Gastroesophageal sphincter (tissue), 4 donors: Measurements from ENCODE around the gene IVD. TPM values are rescaled to one million over a fixed set of nuclear protein-coding genes. Genes with fewer than 3 reads are reported as not detected.
A peak's percentile ranks its signal among the peaks of the same experiment; 100 is the strongest.

ENCODE experiments used
- ATAC-seq: fragments of 150-250 bp; one replicate; pipeline ENCODE4 v1.9.1; 2016; ENCODE audit warnings: mild to moderate bottlenecking, moderate library complexity
- H3K27ac ChIP-seq, 4 donors: fragments of 200-600 bp; sonication (generic) in 3 of 4; 1 replicate in 3 of 4; 2 replicates in 1 of 4; pipeline ENCODE4 v1.5.1; 2016 to 2019
- H3K27me3 ChIP-seq: fragments of 200-600 bp; sonication (generic); one replicate; pipeline ENCODE4 v1.5.1; 2019
- H3K36me3 ChIP-seq, 2 donors: fragments of 200-600 bp; sonication (generic); one replicate each; pipeline ENCODE4 v1.5.1; 2019; ENCODE audit warnings: control low read depth in 1 of 2
- H3K4me1 ChIP-seq, 3 donors: fragments of 200-600 bp; sonication (generic); 1 replicate in 2 of 3; 2 replicates in 1 of 3; pipeline ENCODE4 v1.5.1; 2016 to 2019; ENCODE audit warnings: control low read depth in 2 of 3
- H3K4me3 ChIP-seq, 2 donors: fragments of 200-600 bp; sonication (generic); one replicate each; pipeline ENCODE4 v1.5.1; 2019; ENCODE audit warnings: mild to moderate bottlenecking in 1 of 2, moderate library complexity in 1 of 2
- H3K9me3 ChIP-seq, 3 donors: fragments of 200-600 bp; sonication (generic); one replicate each; pipeline ENCODE4 v1.5.1; 2017 to 2019; ENCODE audit warnings: control low read depth in 2 of 3
- EP300 ChIP-seq: sonication (generic); formaldehyde crosslinking; IDR thresholded peaks from one replicate; pipeline ENCODE4 v1.6.1; 2017; ENCODE audit warnings: antibody characterized with exemption, mild to moderate bottlenecking
- POLR2A ChIP-seq, 2 donors: fragments of 450-650 bp; IDR thresholded peaks; one replicate each; pipeline ENCODE4 v1.6.1; 2017; ENCODE audit warnings: antibody characterized with exemption in 2 of 2, mild to moderate bottlenecking in 2 of 2, moderate library complexity in 1 of 2
- POLR2AphosphoS5 ChIP-seq: sonication (generic); formaldehyde crosslinking; IDR thresholded peaks from one replicate; pipeline ENCODE4 v1.6.1; 2017; ENCODE audit warnings: antibody characterized with exemption
- WGBS, 2 donors: methylation state at CpG; one replicate each; pipeline ENCODE4 v1.1.5; 2018; ENCODE audit warnings: low coverage in 1 of 2; 5-methylcytosine and 5-hydroxymethylcytosine counted together
- total RNA-seq, 4 donors: library from RNA; depleted of rRNA; stranded (reverse); fragments of >200 nt; gene quantifications; one replicate each; pipeline ENCODE4 v1.1.0, GENCODE V29; 2016
- TF ChIP-seq, protein P1 (sequence below), 4 experiments: fragments of 200-600 bp in 2 of 4; fragments of 450-650 bp in 2 of 4; sonication (generic) in 1 of 4; IDR thresholded peaks; one replicate each; pipeline ENCODE4 v1.5.1; 2017 to 2019; ENCODE audit warnings: antibody characterized with exemption in 4 of 4, mild to moderate bottlenecking in 2 of 4, moderate library complexity in 2 of 4

IVD gene
- total RNA-seq, 4 donors from 2014 or later: 26.1 to 80.2 (median 50.1) TPM

DNA sequence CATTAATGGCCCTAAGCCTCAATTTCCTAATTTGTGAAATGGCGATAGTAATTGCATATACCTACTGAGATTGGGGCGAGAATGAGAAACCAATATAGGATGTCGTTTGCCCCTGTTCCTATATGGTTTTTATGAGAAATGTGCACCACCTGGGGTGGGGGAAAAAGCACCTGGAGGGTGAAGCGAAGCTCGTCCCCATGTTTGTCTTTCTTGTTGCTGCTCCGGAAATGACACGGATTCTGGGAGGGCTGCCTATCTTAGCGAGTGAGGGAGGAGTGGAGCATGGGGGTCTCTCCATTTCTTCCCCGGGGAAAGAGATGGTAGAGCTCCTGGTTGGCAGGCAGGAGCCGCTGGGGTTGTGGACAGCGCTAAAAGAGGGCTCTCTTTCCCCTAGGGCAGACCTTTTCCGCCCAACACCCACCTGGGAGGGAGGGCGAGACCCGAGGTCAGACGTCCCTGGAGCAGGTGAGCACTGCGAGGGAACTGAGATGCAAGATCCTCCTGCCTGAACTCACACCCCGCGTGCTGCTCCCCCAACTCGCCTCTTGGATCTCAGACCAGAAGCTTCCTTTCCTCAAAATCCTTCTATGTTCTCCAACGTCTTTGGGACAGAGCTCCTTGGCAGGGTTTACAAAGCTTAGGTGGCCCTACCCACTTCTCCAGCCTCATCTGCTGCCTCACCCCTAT, 29.6 kb downstream of the IVD start:
- peaks cover 0 to 32% (median 24%) of the 10 kb centered on the region in 3 donors for H3K4me1 ChIP-seq
- no peak for TF ChIP-seq EP300
- no peak for TF ChIP-seq POLR2A (IDR thresholded peaks at IDR 0.05)
- TF ChIP-seq, protein P1, sequence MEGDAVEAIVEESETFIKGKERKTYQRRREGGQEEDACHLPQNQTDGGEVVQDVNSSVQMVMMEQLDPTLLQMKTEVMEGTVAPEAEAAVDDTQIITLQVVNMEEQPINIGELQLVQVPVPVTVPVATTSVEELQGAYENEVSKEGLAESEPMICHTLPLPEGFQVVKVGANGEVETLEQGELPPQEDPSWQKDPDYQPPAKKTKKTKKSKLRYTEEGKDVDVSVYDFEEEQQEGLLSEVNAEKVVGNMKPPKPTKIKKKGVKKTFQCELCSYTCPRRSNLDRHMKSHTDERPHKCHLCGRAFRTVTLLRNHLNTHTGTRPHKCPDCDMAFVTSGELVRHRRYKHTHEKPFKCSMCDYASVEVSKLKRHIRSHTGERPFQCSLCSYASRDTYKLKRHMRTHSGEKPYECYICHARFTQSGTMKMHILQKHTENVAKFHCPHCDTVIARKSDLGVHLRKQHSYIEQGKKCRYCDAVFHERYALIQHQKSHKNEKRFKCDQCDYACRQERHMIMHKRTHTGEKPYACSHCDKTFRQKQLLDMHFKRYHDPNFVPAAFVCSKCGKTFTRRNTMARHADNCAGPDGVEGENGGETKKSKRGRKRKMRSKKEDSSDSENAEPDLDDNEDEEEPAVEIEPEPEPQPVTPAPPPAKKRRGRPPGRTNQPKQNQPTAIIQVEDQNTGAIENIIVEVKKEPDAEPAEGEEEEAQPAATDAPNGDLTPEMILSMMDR (IDR thresholded peaks at IDR 0.05): no peak
- TF ChIP-seq POLR2AphosphoS5: no peak
- H3K9me3 ChIP-seq: no peaks in the 10 kb centered on the region
- 53 to 54% methylated on average over 10 to 11 of the region's 20 CpGs for WGBS, 2 donors
- H3K4me3 ChIP-seq: peak overlapping the region in 1 of 2 donors; percentile 51
- H3K27me3 ChIP-seq: peaks cover 46% of the 10 kb centered on the region
- peaks cover 0 to 4% of the 10 kb centered on the region in 2 donors for H3K36me3 ChIP-seq
- no peak for ATAC-seq
- no peak overlapping the region for H3K27ac ChIP-seq

DNA sequence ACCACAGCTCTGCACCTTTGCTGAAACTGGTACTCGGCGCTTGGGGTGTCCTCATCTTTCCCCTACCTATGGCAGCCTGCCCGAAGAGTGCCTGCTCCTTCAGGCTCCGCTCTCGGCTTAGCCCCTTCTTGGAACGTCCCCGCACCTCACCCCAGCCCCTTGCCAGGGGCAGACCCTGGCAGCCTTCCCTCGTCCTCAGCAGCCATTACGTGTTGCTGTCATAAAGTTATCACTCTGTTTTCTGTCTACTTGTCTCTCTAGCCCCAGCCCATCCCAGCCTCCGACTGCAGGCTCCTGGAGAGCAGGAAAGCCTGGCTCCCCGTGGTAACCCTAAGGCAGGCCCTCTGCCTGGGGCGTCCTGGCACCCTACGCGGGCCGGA, 30.1 kb downstream of the IVD start:
- no peaks in the 10 kb centered on the region for H3K9me3 ChIP-seq
- H3K36me3 ChIP-seq: peaks cover 0 to 4% of the 10 kb centered on the region in 2 donors
- peaks cover 0 to 37% (median 24%) of the 10 kb centered on the region in 3 donors for H3K4me1 ChIP-seq
- peaks cover 46% of the 10 kb centered on the region for H3K27me3 ChIP-seq
- no peak for ATAC-seq
- 25 to 33% methylated on average over 3 to 9 of the region's 15 CpGs for WGBS, 2 donors
- H3K4me3 ChIP-seq: peak overlapping the region; percentile 17 to 51
- H3K27ac ChIP-seq: peak overlapping the region in 1 of 4 donors; percentile 35
- TF ChIP-seq EP300 (no peak), POLR2AphosphoS5 (no peak)

DNA sequence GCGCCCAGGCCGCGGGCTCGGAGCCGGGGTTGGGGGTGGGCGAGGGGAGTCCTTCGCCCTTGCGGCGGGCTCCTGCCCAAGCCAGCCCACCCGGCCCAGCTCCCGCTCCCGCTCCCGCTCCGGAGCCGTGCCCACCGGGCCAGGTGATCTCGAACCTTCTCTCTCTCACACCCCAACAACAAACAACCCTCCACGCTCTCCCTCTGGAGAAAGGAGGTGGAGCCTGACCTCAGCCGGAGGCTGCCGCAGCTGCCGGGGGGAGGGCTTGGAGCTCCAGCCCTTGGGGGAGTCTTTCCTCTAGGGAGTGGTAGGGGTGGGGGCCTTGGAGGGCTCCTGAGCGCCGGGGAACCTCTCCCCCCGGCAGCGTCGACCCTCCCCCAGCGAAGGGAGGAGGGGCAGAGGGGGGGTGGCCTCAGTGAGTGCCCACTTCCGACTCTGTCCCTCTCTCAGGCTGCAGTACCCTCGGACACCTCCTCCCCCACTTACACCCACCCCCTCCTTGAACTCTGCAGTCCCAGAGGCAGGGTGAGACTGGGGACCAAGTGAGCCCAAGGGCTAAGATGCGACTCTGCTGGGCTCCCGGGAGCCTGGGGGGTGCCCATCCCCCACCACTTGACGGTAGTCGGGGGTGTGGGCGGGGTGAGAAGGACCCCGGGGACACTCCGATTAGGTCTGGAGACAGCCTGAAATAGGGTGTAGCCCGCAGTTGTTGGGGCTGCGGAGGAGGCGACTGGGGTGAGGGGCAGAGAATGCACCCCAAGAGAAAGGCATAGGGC, 30.7 kb downstream of the IVD start:
- WGBS, 2 donors: 0% methylated on average over 1 to 2 of the region's 39 CpGs
- H3K9me3 ChIP-seq: no peaks in the 10 kb centered on the region
- H3K4me1 ChIP-seq: peaks cover 0 to 37% (median 24%) of the 10 kb centered on the region in 3 donors
- H3K4me3 ChIP-seq: peak overlapping the region; percentile 17 to 51
- H3K27me3 ChIP-seq: peaks cover 46% of the 10 kb centered on the region
- no peak for TF ChIP-seq EP300
- TF ChIP-seq, protein P1 (IDR thresholded peaks at IDR 0.05): no peak
- TF ChIP-seq POLR2AphosphoS5: no peak
- no peak for TF ChIP-seq POLR2A (IDR thresholded peaks at IDR 0.05)
- no peak for ATAC-seq
- peaks cover 0 to 4% of the 10 kb centered on the region in 2 donors for H3K36me3 ChIP-seq
- peak overlapping the region in 1 of 4 donors; percentile 35 for H3K27ac ChIP-seq

- peaks cover 0 to 41% (median 24%) of the 10 kb centered on the region in 3 donors for H3K4me1 ChIP-seq
- TF ChIP-seq EP300 (no peak), POLR2AphosphoS5 (no peak), POLR2A (IDR thresholded peaks at IDR 0.05) (no peak)
- TF ChIP-seq, protein P1 (IDR thresholded peaks at IDR 0.05): no peak
- WGBS, 2 donors: 5 to 7% methylated on average over 4 to 5 of the region's 17 CpGs
- no peaks in the 10 kb centered on the region for H3K9me3 ChIP-seq
- peaks cover 0 to 2% of the 10 kb centered on the region in 2 donors for H3K36me3 ChIP-seq
- H3K4me3 ChIP-seq: peak overlapping the region in 1 of 2 donors; percentile 51
- ATAC-seq: no peak
- no peak overlapping the region for H3K27ac ChIP-seq
- peaks cover 46% of the 10 kb centered on the region for H3K27me3 ChIP-seq
Measured at GRCh38 chr15:40436892-40437751, 31.5 kb downstream of the IVD start.
